Transverse colon (tissue), 4 donors: Measurements from ENCODE around the gene LKAAEAR1. TPM values are rescaled to one million over a fixed set of nuclear protein-coding genes. Genes with fewer than 3 reads are reported as not detected.
"Not testable (repeated sequence)": the region's sequence is repeated elsewhere in the genome, so short reads cannot be mapped to it uniquely, and the experiment has no call there.

ENCODE experiments used
- DNase-seq: peaks from one replicate; pipeline ENCODE4 v3.0.0-alpha.2; 2019
- H3K27ac ChIP-seq, 4 donors: fragments of 200-600 bp; sonication (generic); 2 replicates each; pipeline ENCODE4 v1.5.1; 2016 to 2018; ENCODE audit warnings: inconsistent platforms in 4 of 4
- H3K27me3 ChIP-seq: fragments of 200-600 bp; sonication (generic); 2 replicates; pipeline ENCODE4 v1.5.1; 2017; ENCODE audit warnings: inconsistent platforms
- H3K36me3 ChIP-seq, 4 donors: fragments of 200-600 bp; sonication (generic); 2 replicates each; pipeline ENCODE4 v1.5.1; 2017 to 2019; ENCODE audit warnings: inconsistent platforms in 4 of 4
- H3K4me1 ChIP-seq, 4 donors: fragments of 200-600 bp; sonication (generic); 2 replicates each; pipeline ENCODE4 v1.5.1; 2017 to 2020; ENCODE audit warnings: inconsistent platforms in 4 of 4
- H3K4me3 ChIP-seq, 4 donors: fragments of 200-600 bp; sonication (generic); 1 replicate in 1 of 4; 2 replicates in 3 of 4; pipeline versions ENCODE4 v1.5.1 to v1.6.1; 2017 to 2019; ENCODE audit warnings: inconsistent platforms in 4 of 4
- H3K9me3 ChIP-seq, 2 donors: fragments of 200-600 bp; sonication (generic); 2 replicates each; pipeline ENCODE4 v1.5.1; 2017 to 2019; ENCODE audit warnings: inconsistent platforms in 2 of 2
- CTCF ChIP-seq, 5 experiments: fragments of 200-600 bp in 3 of 5; fragments of 450-650 bp in 2 of 5; sonication (generic) in 3 of 5; IDR thresholded peaks; 1 replicate in 2 of 5; 2 replicates in 3 of 5; pipeline ENCODE4 v1.5.1; 2016 to 2017; ENCODE audit warnings: antibody characterized with exemption in 5 of 5, inconsistent platforms in 3 of 5, mild to moderate bottlenecking in 2 of 5, moderate library complexity in 1 of 5
- EP300 ChIP-seq: sonication (generic); formaldehyde crosslinking; IDR thresholded peaks from one replicate; pipeline ENCODE4 v1.6.1; 2017; ENCODE audit warnings: antibody characterized with exemption, low read depth
- POLR2A ChIP-seq: fragments of 450-650 bp; IDR thresholded peaks from one replicate; pipeline ENCODE4 v1.6.1; 2016; ENCODE audit warnings: antibody characterized with exemption, mild to moderate bottlenecking, moderate library complexity
- POLR2AphosphoS5 ChIP-seq, 3 donors: sonication (generic); formaldehyde crosslinking; IDR thresholded peaks; one replicate each; pipeline ENCODE4 v1.6.1; 2016; ENCODE audit warnings: antibody characterized with exemption in 3 of 3
- WGBS, 2 donors: methylation state at CpG; one replicate each; pipeline ENCODE4 v1.1.5; 2018; ENCODE audit warnings: low coverage in 1 of 2; 5-methylcytosine and 5-hydroxymethylcytosine counted together
- in situ Hi-C, 4 donors: fragments of 200-750 bp; cut with MboI; loops; one replicate each; pipeline versions ENCODE4 v1.15.0 to v1.15.1; 2017; ENCODE audit warnings: low sequenced_read_pairs in 3 of 4, low pct_ligation_motif_present in 1 of 4, low pct_unique_long_range_greater_than_20kb in 1 of 4
- intact Hi-C: fragments of 100-400 bp; cut with DNase I; formaldehyde crosslinking; loops from one replicate; pipeline ENCODE4 v1.15.1; 2023; ENCODE audit warnings: low total_unique reads
- total RNA-seq, 4 donors: library from RNA; depleted of rRNA; stranded (reverse); fragments of >200 nt; gene quantifications; one replicate each; pipeline ENCODE4 v1.1.0, GENCODE V29; 2016

The LKAAEAR1 gene
- total RNA-seq, 4 donors from 2014 or later = not detected

GRCh38 chr20:64092258-64093012 lies 8.2 kb upstream of the LKAAEAR1 start:
- TF ChIP-seq POLR2AphosphoS5 (IDR thresholded peaks at IDR 0.05) = no peak
- TF ChIP-seq EP300 = no peak
- TF ChIP-seq CTCF (IDR thresholded peaks at IDR 0.05) = no peak
- TF ChIP-seq POLR2A = no peak
- 41% methylated on average over 24 of the region's 27 CpGs; no CpG with 5 or more reads in 1 of the 2 donors for WGBS, 2 donors
- Histone ChIP-seq H3K9me3 (no peaks in the 10 kb centered on the region), H3K27ac (no peak overlapping the region), H3K4me1 (no peaks in the 10 kb centered on the region), H3K27me3 (peaks cover 17% of the 10 kb centered on the region), H3K4me3 (no peak overlapping the region), H3K36me3 (no peaks in the 10 kb centered on the region)
- intact Hi-C loops = no loop called here
- in situ Hi-C loops = no loop called here
- DNase-seq = no peak

GRCh38 chr20:64091770-64092169 lies 7.6 kb upstream of the LKAAEAR1 start:
- 0 to 34% methylated on average over 2 to 14 of the region's 16 CpGs for WGBS, 2 donors

GRCh38 chr20:64091340-64091739 lies 7.1 kb upstream of the LKAAEAR1 start:
- Histone ChIP-seq H3K27ac (no peak overlapping the region), H3K4me3 (no peak overlapping the region), H3K9me3 (no peaks in the 10 kb centered on the region), H3K27me3 (peaks cover 17% of the 10 kb centered on the region), H3K4me1 (no peaks in the 10 kb centered on the region), H3K36me3 (no peaks in the 10 kb centered on the region)
- intact Hi-C loops = no loop called here
- WGBS, 2 donors = 60 to 62% methylated on average over 2 to 9 of the region's 19 CpGs
- in situ Hi-C loops = no loop called here
- no peak for DNase-seq
- TF ChIP-seq POLR2AphosphoS5 (IDR thresholded peaks at IDR 0.05) (no peak), EP300 (no peak), CTCF (IDR thresholded peaks at IDR 0.05) (no peak), POLR2A (no peak)

More at GRCh38 chr20:64091770-64092169, 7.6 kb upstream of the LKAAEAR1 start:
- intact Hi-C loops = no loop called here
- no peak for TF ChIP-seq POLR2A
- TF ChIP-seq EP300 = no peak
- TF ChIP-seq POLR2AphosphoS5 (IDR thresholded peaks at IDR 0.05) = no peak
- TF ChIP-seq CTCF (IDR thresholded peaks at IDR 0.05) = no peak
- H3K27ac ChIP-seq = no peak overlapping the region
- no peak for DNase-seq
- no peaks in the 10 kb centered on the region for H3K4me1 ChIP-seq
- no peaks in the 10 kb centered on the region for H3K36me3 ChIP-seq
- in situ Hi-C loops = no loop called here
- peaks cover 17% of the 10 kb centered on the region for H3K27me3 ChIP-seq
- H3K4me3 ChIP-seq = no peak overlapping the region
- no peaks in the 10 kb centered on the region for H3K9me3 ChIP-seq

- no peak for DNase-seq
- H3K4me3 ChIP-seq = no peak overlapping the region
- H3K27ac ChIP-seq = no peak overlapping the region
- H3K4me1 ChIP-seq = no peaks in the 10 kb centered on the region
- intact Hi-C loops (no loop called here), in situ Hi-C loops (no loop called here)
- H3K9me3 ChIP-seq = no peaks in the 10 kb centered on the region
- no peaks in the 10 kb centered on the region for H3K36me3 ChIP-seq
- peaks cover 28% of the 10 kb centered on the region for H3K27me3 ChIP-seq
- TF ChIP-seq POLR2AphosphoS5 (IDR thresholded peaks at IDR 0.05) (no peak), EP300 (no peak)
- WGBS, 2 donors = 58% methylated on average over 9 of the region's 10 CpGs; no CpG with 5 or more reads in 1 of the 2 donors
These were observed 6.0 kb upstream of the LKAAEAR1 start for GRCh38 chr20:64090165-64090564.

- Histone ChIP-seq H3K4me1 (peaks cover 0 to 13% (median 9%) of the 10 kb centered on the region in 4 donors), H3K27me3 (peaks cover 44% of the 10 kb centered on the region)
- H3K4me3 ChIP-seq, in situ Hi-C loops, H3K9me3 ChIP-seq, H3K36me3 ChIP-seq, intact Hi-C loops, H3K27ac ChIP-seq, DNase-seq: not testable (repeated sequence)
These were observed 4.4 kb upstream of the LKAAEAR1 start for GRCh38 chr20:64088586-64088985.

GRCh38 chr20:64087226-64087825 lies 3.1 kb upstream of the LKAAEAR1 start:
- H3K9me3 ChIP-seq, intact Hi-C loops, H3K4me3 ChIP-seq, DNase-seq, H3K27ac ChIP-seq, in situ Hi-C loops, H3K36me3 ChIP-seq: not testable (repeated sequence)
- peaks cover 50% of the 10 kb centered on the region for H3K27me3 ChIP-seq
- H3K4me1 ChIP-seq = peaks cover 4 to 22% (median 12%) of the 10 kb centered on the region in 4 donors
- 96% methylated on average over 6 of the region's 36 CpGs; no CpG with 5 or more reads in 1 of the 2 donors for WGBS, 2 donors
